ENCODE results near the gene PDXP. TPM values are rescaled to one million over a fixed set of nuclear protein-coding genes. Genes with fewer than 3 reads are reported as not detected.

PDXP gene
- total and polyA plus RNA-seq, 2 of the 13 experiments (the other 11 are each of a cell fraction or from before 2014, with no cell fraction given), result 58.2 to 70.6 TPM

- TF ChIP-seq, protein P1, sequence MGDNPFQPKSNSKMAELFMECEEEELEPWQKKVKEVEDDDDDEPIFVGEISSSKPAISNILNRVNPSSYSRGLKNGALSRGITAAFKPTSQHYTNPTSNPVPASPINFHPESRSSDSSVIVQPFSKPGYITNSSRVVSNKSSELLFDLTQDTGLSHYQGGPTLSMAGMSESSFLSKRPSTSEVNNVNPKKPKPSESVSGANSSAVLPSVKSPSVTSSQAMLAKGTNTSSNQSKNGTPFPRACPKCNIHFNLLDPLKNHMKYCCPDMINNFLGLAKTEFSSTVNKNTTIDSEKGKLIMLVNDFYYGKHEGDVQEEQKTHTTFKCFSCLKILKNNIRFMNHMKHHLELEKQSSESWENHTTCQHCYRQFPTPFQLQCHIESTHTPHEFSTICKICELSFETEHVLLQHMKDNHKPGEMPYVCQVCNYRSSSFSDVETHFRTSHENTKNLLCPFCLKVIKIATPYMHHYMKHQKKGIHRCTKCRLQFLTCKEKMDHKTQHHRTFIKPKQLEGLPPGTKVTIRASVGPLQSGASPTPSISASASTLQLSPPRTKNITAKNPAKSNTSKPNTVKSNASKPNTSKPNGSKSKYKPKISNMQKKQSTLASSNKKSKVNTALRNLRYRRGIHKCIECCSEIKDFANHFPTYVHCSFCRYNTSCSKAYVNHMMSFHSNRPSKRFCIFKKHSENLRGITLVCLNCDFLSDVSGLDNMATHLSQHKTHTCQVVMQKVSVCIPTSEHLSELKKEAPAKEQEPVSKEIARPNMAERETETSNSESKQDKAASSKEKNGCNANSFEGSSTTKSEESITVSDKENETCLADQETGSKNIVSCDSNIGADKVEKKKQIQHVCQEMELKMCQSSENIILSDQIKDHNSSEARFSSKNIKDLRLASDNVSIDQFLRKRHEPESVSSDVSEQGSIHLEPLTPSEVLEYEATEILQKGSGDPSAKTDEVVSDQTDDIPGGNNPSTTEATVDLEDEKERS (CRISPR knock-in tag; IDR thresholded peaks at IDR 0.05), result peak; percentile 86
- TF ChIP-seq EEA1 (CRISPR knock-in tag; IDR thresholded peaks at IDR 0.05; ENCODE audit: borderline replicate concordance), result peak; percentile 17; the same call in 1 of the 2 replicates
- no peak for TF ChIP-seq JARID2 (CRISPR knock-in tag; IDR thresholded peaks at IDR 0.05; ENCODE audit: insufficient replicate concordance)
- peak in 1 of 2 experiments; percentile 4; a peak in 1 of 4 replicates for TF ChIP-seq REST (IDR thresholded peaks at IDR 0.05; ENCODE audit: borderline replicate concordance in 1 of 2, low read depth in 1 of 2, low read length in 2 of 2)
- TF ChIP-seq ARNTL (CRISPR knock-in tag; IDR thresholded peaks at IDR 0.05), result peak; percentile 51; the same call in 1 of the 2 replicates
- TF ChIP-seq MBD4 (IDR thresholded peaks at IDR 0.05; ENCODE audit: borderline replicate concordance, low read length), result no peak
- TF ChIP-seq ZNF740 (CRISPR knock-in tag; IDR thresholded peaks at IDR 0.05), result no peak
- TF ChIP-seq ZNF773 (CRISPR knock-in tag; IDR thresholded peaks at IDR 0.05; ENCODE audit: borderline replicate concordance), result no peak
- TF ChIP-seq, protein P2, sequence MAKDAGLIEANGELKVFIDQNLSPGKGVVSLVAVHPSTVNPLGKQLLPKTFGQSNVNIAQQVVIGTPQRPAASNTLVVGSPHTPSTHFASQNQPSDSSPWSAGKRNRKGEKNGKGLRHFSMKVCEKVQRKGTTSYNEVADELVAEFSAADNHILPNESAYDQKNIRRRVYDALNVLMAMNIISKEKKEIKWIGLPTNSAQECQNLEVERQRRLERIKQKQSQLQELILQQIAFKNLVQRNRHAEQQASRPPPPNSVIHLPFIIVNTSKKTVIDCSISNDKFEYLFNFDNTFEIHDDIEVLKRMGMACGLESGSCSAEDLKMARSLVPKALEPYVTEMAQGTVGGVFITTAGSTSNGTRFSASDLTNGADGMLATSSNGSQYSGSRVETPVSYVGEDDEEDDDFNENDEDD (CRISPR knock-in tag; IDR thresholded peaks at IDR 0.05; ENCODE audit: borderline replicate concordance), result peak; percentile 9; the same call in 1 of the 2 replicates
- peak; percentile 75; the same call in 1 of the 2 replicates for TF ChIP-seq DPF2 (CRISPR knock-in tag; IDR thresholded peaks at IDR 0.05; ENCODE audit: borderline replicate concordance, low read depth)
- TF ChIP-seq, protein P3, sequence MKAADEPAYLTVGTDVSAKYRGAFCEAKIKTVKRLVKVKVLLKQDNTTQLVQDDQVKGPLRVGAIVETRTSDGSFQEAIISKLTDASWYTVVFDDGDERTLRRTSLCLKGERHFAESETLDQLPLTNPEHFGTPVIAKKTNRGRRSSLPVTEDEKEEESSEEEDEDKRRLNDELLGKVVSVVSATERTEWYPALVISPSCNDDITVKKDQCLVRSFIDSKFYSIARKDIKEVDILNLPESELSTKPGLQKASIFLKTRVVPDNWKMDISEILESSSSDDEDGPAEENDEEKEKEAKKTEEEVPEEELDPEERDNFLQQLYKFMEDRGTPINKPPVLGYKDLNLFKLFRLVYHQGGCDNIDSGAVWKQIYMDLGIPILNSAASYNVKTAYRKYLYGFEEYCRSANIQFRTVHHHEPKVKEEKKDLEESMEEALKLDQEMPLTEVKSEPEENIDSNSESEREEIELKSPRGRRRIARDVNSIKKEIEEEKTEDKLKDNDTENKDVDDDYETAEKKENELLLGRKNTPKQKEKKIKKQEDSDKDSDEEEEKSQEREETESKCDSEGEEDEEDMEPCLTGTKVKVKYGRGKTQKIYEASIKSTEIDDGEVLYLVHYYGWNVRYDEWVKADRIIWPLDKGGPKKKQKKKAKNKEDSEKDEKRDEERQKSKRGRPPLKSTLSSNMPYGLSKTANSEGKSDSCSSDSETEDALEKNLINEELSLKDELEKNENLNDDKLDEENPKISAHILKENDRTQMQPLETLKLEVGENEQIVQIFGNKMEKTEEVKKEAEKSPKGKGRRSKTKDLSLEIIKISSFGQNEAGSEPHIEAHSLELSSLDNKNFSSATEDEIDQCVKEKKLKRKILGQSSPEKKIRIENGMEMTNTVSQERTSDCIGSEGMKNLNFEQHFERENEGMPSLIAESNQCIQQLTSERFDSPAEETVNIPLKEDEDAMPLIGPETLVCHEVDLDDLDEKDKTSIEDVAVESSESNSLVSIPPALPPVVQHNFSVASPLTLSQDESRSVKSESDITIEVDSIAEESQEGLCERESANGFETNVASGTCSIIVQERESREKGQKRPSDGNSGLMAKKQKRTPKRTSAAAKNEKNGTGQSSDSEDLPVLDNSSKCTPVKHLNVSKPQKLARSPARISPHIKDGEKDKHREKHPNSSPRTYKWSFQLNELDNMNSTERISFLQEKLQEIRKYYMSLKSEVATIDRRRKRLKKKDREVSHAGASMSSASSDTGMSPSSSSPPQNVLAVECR (CRISPR knock-in tag; IDR thresholded peaks at IDR 0.05; ENCODE audit: borderline replicate concordance), result peak; percentile 92; the same call in 1 of the 2 replicates
- 0 out of 2 replicates have a peak, but pooled peaks have one; percentile 28 for TF ChIP-seq JUN (CRISPR knock-in tag; IDR thresholded peaks at IDR 0.05)
- peak; percentile 80 for TF ChIP-seq POLR2AphosphoS5 (IDR thresholded peaks at IDR 0.05; ENCODE audit: low read depth, low read length)
- TF ChIP-seq ZNF274 (CRISPR knock-in tag; IDR thresholded peaks at IDR 0.05), result peak; percentile 41; the same call in 1 of the 2 replicates
These were observed 758 bp downstream of the PDXP start (continued) for GRCh38 chr22:37659066-37659896.

Measured in HepG2 (cell line).